ENCODE data around the gene PLEKHS1.

Gene PLEKHS1

DNA sequence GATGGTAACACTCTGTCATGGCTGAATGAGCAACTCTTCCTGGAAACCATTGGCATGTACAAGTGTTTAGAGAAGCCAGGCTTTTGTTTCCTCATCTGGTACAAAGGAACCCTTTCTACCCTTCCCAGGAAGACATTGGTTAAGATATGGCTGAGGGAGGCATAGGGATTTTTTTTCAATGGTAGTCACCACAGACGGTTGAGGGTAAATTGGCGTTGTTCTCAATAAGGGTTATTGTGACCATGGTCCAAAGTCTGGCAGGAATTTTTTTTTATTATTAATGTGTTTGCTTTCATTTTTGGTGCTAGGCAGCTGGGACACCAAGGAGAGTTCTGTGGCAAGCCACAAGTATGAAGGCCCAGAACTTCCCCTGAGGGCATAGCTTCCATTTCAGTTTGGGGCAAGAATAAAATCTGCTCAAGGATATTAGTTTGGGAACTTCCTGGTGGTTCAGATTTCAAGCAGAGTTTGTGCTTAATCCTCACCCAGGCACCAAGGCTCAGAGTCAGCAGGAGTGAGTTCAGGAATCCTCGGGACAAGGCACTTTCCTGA lies at the start of gene PLEKHS1:
PLEKHS1 (plus strand) TSS at position 502 of the 552 bp plus-strand sequence. CDS start 3,596 bp downstream, outside the sequence.
- no peak for DNase-seq

DNA sequence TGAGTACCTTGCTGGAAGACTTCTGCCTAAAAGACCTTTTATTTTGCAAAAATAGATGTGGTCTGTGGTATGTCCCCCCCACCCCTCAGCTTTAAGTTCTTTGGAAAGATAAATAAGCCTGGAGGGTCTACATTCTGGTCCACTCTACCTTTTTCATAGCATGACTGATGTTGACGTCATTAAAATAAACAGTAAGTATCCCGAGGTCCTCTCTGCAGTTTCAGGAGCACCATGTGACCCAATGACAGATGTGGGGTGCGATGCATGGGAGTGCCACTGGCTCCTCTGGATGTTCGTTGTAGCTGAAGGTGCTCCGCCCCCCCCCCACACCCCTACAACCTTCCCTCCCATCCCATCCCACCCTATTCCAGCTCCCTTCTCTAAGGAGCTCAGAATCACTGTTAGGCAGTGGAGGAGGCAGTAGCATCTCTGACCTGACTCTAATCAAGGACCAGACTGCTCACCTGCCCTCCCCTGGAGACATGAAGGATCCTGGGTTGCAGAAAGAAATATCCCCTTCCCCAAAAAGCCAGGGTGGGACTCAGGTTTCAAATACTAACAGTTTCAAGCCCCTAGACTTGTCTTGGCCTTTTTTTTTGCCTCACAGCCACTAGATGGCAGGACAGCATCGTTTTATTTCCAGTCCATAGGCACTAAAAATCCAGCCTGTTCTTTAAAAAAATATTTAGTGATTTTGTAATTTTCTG lies 46.7 kb upstream of the PLEKHS1 start:
- no peak for DNase-seq

- no peak for DNase-seq
Observed at GRCh38 chr10:113705344-113705652, 46.2 kb upstream of the PLEKHS1 start.

DNA sequence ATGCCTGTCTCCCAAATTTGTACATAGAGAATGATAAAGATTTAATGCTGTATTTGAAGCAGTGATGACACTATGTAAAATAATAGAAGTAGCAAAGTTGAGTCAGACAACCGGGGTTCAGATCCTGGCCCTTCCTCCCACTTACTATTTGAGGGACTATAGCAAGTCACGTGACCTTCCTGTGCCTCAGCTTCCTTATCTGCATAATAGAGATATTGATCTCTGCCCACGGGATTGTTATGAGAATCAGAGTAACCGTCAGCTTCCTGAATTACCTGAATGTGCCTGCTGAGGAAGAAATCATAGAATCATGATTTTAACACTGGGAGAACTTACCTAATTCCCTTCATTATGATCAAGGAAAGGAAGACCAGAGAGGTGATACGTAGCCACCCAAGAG lies 44.9 kb upstream of the PLEKHS1 start:
- no peak for DNase-seq

DNA sequence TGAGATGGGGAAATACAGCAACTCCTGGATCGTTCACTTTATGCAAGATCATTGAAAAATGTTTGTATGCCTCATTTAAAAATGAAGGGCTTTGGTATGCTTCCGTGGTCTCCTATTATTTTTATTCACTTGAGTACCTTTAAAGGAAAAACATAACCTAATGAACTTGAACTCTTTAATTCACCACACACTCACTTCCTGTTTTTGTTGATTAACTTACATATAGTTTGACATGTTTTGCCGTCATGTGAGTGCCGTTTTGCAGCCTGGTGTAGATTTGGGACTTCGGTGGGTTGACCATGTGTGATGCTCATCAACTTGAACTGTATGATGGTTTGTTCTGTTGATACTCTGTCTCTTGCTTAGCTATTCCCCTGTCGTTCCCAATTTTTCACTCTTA lies 42.8 kb upstream of the PLEKHS1 start:
- DNase-seq = no peak

- DNase-seq = no peak
Observed at GRCh38 chr10:113709221-113709838, 42.2 kb upstream of the PLEKHS1 start.

- DNase-seq = no peak
Observed at GRCh38 chr10:113711142-113711541, 40.3 kb upstream of the PLEKHS1 start.

DNA sequence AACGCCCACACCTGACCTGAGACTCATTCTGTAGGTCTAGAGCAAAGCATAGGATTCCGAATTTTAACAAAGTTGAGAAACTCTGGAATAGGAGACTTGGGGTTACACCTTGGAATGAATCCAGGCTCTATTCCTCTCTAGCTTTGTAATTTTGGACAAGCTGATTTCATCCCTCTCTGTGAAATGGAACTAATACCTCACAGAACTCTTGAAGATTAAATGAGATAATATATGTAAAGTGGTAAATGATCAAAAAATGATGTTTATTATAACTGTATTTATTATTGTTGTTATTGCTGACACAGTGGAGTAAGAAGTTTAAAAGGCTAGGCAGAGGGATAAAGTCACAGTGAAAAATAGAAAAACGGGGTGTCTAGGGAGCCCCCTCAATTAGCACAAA lies 39.5 kb upstream of the PLEKHS1 start:
- DNase-seq = no peak

DNA sequence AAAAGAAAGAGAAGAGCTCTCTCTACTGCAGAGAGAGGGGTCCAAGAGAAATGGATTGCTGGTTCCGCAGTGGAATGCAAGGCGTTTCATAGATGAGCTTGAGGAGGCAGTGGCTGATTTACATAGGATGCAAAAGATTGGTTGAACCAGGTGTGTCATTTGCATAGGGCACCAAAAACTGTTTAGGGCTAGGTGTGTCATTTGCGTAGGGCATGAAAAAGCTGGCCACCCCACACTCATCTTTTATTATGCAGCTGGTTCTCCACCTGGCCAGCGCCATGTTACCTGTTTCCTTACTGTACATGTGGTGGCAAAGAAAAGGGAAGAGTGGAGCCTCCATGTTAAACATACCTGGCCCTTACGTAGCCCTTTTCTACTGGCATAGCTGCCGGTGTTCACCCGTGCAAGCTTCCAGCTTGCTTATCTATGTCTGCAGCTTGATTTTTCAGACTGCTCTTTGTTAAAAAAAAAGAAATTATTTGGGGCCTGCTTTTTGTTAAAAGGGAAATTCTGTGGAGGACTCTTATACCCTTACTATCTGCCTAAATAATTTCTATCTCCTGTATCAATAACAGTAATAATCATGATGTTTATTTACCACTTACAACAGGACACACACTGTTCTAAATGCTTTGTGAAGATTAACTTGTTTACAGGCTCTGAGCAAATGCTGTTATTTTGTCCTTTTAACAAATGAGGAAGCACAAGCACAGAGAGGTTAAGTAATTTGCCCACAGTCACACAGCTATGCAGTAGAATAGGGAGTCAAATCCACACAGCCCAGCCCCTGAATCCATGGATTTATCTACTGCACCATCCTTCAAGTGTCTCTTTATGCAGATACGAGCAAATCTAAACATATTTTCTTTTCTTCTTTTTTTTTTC lies 38.5 kb upstream of the PLEKHS1 start:
- DNase-seq = peak; percentile 21

GRCh38 chr10:113713640-113713982 lies 37.9 kb upstream of the PLEKHS1 start:
- DNase-seq = no peak

- DNase-seq = no peak
Observed at GRCh38 chr10:113716109-113716910, 35.2 kb upstream of the PLEKHS1 start.

DNA sequence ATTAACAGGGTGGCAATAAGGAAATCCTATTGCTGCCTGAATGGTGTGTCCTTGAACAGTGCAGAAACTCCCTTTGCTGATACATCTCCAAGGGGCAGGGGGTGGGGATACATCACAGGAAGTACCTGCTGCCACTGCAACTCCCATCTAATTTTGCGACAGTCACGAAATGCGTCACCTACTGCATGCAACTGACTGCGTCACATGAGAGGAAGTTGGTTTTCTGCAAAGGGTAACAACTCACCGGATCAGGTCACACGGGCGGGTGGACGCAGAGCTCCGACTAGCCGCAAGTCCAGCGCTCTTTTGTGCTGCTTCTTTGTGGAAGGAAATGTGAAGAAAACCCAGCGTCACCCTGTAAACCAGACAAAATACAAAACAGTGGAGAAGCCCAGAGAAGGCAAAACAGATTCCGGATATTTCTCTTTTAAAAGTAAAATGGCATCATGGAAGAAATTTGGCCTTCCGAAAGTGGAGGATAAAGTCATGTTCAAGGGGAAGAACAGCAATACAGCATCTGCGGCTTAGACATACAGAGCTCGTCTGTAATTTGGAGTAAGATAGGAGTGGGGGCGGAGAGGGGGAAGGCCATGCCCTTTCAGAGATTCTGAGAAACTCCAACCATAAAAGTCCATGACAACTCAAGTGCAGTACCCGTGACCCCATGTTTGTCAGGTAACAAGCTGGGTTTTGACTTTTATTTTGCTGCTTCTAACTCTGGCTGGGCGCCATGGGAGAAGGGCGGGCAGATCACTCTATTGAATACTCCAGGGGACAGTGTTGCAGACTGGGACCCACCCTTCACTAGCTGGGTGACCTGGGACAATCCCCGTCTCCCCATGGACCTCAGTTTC lies 32.3 kb upstream of the PLEKHS1 start:
- DNase-seq = no peak

- no peak for DNase-seq
Observed at GRCh38 chr10:113720386-113720785, 31.1 kb upstream of the PLEKHS1 start.

DNA sequence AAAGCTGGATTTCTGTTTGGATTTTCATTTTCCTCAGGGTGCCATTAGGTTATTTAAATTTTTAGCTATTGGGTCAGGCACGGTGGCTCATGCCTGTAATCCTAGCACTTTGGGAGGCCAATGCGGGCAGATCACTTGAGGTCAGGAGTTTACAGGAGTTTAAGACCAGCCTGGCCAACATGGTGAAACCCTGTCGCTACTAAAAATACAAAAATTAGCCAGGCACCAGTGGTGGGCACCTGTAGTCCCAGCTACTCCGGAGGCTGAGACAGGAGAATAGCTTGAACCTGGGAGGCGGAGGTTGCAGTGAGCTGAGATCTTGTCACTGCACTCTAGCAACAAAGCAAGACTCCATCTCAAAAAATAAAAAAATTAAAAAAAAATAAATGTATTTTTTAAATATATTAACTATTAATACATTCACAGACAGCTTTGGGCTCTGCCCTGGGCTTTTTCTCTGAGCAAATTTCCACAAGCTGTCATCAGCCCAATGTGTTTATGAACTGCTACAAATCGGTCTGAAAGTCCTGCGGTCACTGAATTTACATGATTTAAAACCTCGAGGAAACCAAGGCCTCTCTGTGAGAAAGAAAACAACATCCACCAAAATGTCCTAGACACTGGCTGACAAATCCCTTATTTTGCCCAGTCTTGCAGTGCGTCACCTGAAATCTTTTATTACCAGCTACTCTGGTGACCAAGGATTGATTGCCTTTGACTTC lies 19.2 kb upstream of the PLEKHS1 start:
- no peak for DNase-seq

GRCh38 chr10:113732966-113733365 lies 18.5 kb upstream of the PLEKHS1 start:
- DNase-seq = no peak

GRCh38 chr10:113733635-113734034 lies 17.8 kb upstream of the PLEKHS1 start:
- DNase-seq = no peak

GRCh38 chr10:113735913-113736312 lies 15.6 kb upstream of the PLEKHS1 start:
- DNase-seq = no peak

DNA sequence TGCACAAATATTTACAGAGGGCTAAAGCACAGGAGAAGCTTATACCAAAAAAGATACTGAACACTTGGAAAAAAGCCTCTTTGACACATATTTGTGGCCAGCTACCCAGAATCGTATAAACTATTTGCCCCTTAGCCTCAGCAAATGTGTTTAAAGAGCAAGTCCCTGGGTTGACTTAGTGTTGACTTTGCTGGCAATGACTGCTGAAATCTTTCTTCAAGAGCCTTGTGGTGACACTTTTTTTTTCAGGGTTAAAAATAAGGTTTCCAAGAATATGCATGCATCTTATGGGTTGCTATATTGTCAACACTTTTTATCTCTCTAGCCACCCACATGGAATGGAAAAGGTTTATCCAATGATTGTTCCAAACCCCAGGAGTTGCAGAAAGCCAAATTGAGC lies 14.9 kb upstream of the PLEKHS1 start:
- no peak for DNase-seq

- DNase-seq = no peak
Observed at GRCh38 chr10:113739031-113739430, 12.5 kb upstream of the PLEKHS1 start.

DNA sequence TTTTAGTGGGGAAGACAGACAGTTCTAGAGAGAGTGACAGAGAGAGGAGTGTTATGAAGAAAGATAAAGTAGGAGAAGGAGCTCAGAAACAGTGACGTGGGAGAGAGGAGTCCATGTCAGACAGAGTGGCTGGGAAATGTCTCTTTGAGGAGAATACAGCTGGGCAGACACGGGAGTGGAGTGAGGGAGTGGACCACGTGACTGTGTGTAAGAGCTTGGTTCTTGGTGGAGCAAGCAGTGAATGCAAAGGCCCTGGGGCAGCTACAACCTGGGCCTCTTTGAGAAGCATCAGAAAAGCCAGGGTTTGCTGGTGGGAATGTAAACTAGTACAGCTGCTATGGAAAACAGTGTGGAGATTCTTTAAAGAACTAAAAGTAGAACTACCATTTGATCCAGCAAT lies 11.9 kb upstream of the PLEKHS1 start:
- DNase-seq = no peak

- no peak for DNase-seq
Observed at GRCh38 chr10:113740850-113741249, 10.6 kb upstream of the PLEKHS1 start.

Data from NCI-H774 (cell line).